Heart left ventricle (tissue), 13 donors: ENCODE results near the gene ACOXL.

Experiments
- CTCF ChIP-seq, 12 donors: fragments of 200-600 bp; sonication (generic) in 4 of 12; IDR thresholded peaks; one replicate each; pipeline versions ENCODE4 v1.5.0 to v1.8.0; 2018 to 2022; ENCODE audit warnings: antibody characterized with exemption in 12 of 12, mild to moderate bottlenecking in 5 of 12
- POLR2A ChIP-seq, 2 donors: fragments of 450-650 bp; IDR thresholded peaks; one replicate each; pipeline ENCODE4 v1.6.1; 2017; ENCODE audit warnings: antibody characterized with exemption in 2 of 2, mild to moderate bottlenecking in 2 of 2, moderate library complexity in 2 of 2
- donor health status: ischemic (EF 13 %, LVEDD 7.1; RV severe dilation, severe dysfunction).
- donor health status: DM: no; HTN: yes; CAD: no.
- donor health status: DM: no; HTN: no; CAD: no.
- donor health status: ischemic (EF 25% LVEDD 6.9; RV normal size, moderate dysfunction).
- donor health status: ischemic (EF 25% LVEDD 5.7; RV mildly dilated, moderate dysfunction).
- donor health status: ischemic (EF 35%, LVEDD 5.7; RV mildly dilated, moderate dysfunction).
- donor health status: nonischemic (EF 11% LVEDD 7.7; RV severe dilation, severe dysfunction).
- donor health status: DM: yes; HTN: yes; CAD: no.
- donor health status: PGD.
- donor health status: ischemic (EF 29% LVEDD 5.4; RV normal size, mild dysfunction).
- donor health status: nonischemic (EF 23%, LVEDD 6.1; RV moderate dilation, normal function).

- TF ChIP-seq POLR2A (IDR thresholded peaks at IDR 0.05) (no peak), CTCF (IDR thresholded peaks at IDR 0.05) (no peak)
Observed at GRCh38 chr2:110793034-110793433, 60.7 kb downstream of the ACOXL start.
